Kidney glomerular epithelial cell (primary cell): ENCODE measurements around the gene CBFB.
A peak's percentile ranks its signal among the peaks of the same experiment; 100 is the strongest.
"Not testable (repeated sequence)": the region's sequence is repeated elsewhere in the genome, so short reads cannot be mapped to it uniquely, and the experiment has no call there.

Experiments used
- DNase-seq: peaks from one replicate; lab custom pipeline; 2025; lab: John Stamatoyannopoulos, UW

The CBFB gene

GRCh38 chr16:67028696-67029253, at the start of gene CBFB:
CBFB (plus strand) TSS chr16:67029149; CDS start chr16:67029408, 259 bp downstream.
- peak; percentile 75 for DNase-seq

- DNase-seq: no peak
Observed at GRCh38 chr16:66983033-66983432, 45.9 kb upstream of the CBFB start.

GRCh38 chr16:66984892-66985311, 44.0 kb upstream of the CBFB start:
- DNase-seq: no peak

DNA sequence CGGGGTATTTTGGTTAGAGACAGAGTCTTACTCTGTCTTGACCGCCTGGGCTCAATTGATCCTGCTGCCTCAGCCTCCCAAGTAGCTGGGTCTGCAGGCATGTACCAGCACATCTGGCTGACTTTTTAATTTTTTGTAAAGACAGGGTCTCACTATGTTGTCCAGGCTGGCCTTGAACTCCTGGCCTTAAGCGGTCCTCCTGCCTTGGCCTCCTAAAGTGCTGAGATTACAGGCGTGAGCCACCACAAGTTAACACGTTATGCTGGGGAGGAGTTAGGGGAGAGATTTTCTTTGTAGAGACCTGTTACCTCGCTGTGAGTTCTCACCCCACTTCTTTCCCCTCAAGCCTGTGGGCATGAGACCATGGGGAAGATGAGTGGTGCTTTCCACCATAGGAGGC, 42.4 kb upstream of the CBFB start:
- DNase-seq: no peak

GRCh38 chr16:66988197-66988788, 40.7 kb upstream of the CBFB start, which contains the start of gene CES4A:
CES4A (plus strand) TSS chr16:66988589; CDS start chr16:66988773, 184 bp downstream.
- DNase-seq: peak; percentile 85

- DNase-seq: no peak
Observed at GRCh38 chr16:66991545-66992077, 37.3 kb upstream of the CBFB start.

- not testable (repeated sequence) for DNase-seq
Observed at GRCh38 chr16:66993558-66993957, 35.4 kb upstream of the CBFB start.

GRCh38 chr16:66996324-66996982, 32.5 kb upstream of the CBFB start:
- DNase-seq: peak; percentile 92

DNA sequence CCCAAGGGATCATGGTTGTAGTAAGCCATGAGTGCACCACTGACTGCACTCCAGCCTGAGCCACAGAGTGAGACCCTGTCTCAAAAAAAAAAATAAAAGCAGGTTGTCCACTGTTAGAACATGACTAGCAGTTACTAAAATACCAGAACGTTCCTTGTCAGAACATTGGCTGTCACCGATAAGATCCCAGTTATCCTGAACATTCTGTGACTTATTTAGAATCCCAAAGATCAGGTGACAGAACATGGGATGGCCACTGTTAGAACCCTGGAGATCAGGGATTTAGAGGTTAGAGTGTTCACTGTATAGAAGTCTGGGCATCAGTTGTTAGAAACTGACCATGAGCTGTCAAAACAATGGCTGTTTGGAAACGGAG, 32.0 kb upstream of the CBFB start:
- no peak for DNase-seq

DNA sequence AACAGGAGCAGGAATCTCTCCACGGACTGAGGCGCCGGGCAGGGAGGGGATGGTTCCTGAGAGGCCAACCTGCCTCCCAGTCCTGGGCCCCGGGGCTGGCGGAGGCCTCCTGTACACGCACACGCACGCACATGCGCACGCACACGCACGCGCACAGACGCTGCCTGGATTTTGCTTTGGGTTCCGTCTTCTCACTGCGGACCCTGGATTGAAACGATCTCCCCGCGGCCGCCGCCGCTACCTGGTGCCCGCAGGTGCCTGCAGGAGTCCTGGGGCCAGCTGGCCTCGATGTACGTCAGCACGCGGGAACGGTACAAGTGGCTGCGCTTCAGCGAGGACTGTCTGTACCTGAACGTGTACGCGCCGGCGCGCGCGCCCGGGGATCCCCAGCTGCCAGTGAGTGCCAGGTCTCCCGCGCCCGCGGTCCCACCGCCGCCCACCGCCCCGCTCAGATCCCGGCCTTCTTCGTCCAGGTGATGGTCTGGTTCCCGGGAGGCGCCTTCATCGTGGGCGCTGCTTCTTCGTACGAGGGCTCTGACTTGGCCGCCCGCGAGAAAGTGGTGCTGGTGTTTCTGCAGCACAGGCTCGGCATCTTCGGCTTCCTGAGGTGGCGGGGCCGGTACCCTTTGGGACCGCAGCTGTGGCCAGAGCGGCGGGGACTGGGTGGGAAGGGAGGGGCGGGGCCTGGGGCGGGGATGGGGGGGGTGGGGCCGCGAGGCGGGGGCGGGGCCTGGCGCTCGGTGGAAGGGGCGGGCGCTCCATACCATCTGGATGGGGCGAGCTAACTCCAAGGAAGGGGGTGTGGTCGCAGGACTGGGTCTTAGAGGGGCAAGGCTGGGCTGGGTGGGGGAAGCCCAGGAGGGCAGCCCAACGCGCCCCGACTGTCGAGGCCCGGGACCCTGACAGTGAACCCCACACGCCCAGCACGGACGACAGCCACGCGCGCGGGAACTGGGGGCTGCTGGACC, 28.3 kb upstream of the CBFB start:
- DNase-seq: no peak

DNA sequence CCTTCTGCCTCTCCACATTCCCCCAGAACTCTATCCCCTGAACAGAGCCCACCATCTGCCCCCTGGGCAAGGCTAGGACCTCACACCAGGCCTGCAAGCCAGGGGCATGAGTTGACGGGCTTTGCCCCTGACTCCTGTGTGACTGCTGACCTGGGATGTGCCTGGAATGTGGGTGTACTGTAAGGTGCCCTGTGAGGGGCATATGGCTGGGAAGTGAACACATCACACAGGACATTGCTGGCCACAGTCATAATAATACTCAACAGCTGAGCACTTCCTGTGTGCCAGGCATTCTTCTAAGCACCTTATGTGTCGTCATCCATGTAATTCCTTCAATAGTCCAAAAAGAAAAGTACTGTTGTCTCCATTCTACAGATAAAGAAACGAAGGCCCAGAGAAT, 27.2 kb upstream of the CBFB start:
- DNase-seq: peak; percentile 10

GRCh38 chr16:67006930-67007658, 21.9 kb upstream of the CBFB start:
- DNase-seq: peak; percentile 56

GRCh38 chr16:67009158-67009557, 19.8 kb upstream of the CBFB start:
- DNase-seq: no peak

DNA sequence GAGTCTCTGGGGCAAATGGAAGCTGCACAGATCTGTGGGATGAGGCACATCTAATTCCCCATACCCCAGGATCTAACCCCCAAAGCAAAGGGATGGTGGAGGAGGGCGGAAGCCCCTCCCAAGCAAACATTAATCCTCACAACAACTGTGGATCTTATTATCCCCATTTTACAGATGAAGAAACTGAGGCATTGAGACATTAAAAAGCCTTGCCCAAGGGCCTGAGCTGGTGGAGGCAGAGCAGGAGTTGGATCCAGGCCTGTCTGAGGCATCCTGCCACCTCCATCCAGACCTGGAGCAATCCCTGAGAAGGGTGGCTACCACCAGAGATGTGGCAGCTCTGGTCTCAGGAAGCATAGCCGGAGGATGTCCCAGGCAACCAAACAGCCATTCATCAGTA, 17.7 kb upstream of the CBFB start:
- DNase-seq: no peak

GRCh38 chr16:67013233-67013822, 15.6 kb upstream of the CBFB start:
- no peak for DNase-seq

DNA sequence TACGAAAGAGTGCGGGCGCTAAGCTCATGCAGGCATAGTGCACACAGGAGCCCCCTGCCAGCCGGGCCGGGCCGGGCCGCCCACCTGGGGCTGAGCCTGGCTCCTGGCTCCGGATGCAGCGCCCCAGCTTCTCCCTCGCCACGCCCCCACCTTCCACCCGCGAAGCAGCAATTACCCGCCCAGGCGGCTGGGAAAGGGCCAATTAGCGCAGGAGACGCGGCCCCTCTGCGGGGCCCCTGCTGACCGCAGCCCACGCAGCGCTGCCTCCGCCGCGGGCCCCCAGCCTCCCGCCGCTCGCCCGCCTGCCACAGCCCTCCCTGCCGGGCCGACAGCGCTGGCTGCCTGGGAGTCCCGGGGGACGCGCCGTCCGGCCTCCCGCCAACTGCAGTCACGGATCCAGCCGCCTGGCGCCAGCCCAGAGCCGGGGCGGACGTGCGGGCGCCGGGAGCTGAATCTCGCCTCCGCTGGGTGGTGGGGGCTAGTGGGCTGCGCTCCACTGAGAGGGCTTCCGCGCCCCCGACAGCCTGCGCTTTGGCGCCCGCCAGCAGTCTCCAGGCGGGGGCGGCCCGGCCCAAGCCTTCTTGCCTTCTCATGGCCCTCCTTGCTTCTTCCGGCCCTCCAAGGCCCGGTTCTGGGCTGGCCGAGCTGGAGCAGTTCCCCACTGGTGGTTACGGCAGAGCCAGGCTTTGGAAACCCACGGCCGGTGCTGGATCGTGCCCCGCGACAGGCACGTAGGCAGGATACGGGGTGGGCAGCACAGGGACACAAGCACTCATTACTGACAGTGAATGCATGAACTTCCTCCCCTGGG, 14.9 kb upstream of the CBFB start:
- peak; percentile 37 for DNase-seq

DNA sequence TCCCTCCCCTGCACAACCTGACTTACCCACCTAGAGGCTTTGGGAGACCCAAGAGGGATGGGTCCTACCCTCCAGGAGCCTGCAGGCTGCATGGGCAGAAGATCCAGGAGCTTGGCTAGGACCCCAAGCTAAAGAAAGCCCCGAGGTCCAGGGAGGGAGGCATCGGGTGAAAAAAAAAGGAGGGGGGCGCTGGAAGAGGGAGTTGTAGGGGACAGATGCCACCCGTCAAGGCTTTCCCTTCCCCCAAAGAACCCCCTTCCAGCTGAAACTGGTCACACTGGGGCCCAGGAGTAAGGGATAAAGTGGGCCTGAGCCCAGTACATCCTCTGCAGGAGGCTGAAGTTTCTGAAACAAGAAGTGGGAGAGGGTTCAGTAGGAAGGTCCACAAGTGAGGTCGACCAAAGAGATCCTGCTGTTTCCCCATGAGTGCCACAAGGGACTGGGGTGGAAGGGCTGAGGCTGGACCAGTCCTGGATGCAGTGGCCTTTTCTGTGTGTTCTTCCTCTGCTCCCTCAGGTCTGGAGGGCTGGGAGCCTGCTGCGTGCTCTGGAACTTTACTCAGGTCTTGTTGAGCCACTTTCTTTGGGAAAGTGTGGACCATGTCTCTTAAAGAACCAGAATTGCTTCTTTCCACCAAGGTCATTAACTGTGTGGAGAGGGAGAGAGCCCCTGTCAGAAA, 14.2 kb upstream of the CBFB start:
- DNase-seq: no peak

- no peak for DNase-seq
Observed at GRCh38 chr16:67015313-67015731, 13.6 kb upstream of the CBFB start.

DNA sequence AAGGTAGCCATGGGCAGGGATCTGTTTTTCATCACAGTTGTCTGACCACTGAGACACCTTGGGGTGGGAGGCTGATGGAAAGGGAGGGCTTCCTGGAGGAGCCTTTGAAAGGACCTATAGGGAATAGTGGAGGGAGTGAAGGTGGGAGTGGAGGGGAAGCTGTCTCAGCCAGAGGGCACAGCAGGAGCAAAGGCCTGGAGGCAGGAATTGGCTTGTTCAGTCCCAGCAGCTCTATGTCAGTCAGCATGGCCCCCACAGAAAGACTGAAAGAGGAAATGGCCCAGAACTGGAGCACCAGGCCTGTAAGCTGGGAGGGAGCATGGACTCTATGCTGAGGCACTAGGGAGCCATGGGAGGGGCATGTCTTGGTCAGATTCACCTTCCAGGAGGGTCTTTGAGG, 12.8 kb upstream of the CBFB start:
- DNase-seq: no peak
